GM20000 (cell line): ENCODE data around the gene AMOTL2.

Source experiments
- DNase-seq: peaks from one replicate; pipeline ENCODE4 v3.0.0; 2012; ENCODE audit warnings: low spot score
- TF ChIP-seq, protein P1 (sequence below): IDR thresholded peaks from 2 replicates; pipeline ENCODE4 v1.5.1; 2012; ENCODE audit warnings: mild to moderate bottlenecking, control low read depth; ENCODE audit errors: extremely low read depth, missing control alignments

Gene AMOTL2

DNA sequence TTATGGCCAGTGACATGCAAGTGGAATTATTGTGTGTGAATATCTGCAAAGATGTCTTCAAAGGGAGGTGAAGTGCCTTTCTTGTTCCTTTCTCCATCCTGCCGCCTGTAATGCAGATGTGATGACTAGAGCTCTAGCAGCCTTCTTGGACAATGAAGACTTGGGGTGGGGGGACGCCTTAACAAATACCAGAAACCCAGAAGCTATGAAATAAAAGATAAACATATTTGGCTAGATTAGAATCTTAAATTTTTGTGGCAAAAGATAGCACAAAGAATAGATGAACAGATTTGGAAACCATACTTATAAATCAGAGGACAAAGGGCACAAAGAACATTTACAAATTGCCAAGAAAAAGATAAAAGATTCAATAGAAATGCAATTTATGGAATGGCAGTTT is 56.1 kb downstream of the AMOTL2 start:
- TF ChIP-seq, protein P1, sequence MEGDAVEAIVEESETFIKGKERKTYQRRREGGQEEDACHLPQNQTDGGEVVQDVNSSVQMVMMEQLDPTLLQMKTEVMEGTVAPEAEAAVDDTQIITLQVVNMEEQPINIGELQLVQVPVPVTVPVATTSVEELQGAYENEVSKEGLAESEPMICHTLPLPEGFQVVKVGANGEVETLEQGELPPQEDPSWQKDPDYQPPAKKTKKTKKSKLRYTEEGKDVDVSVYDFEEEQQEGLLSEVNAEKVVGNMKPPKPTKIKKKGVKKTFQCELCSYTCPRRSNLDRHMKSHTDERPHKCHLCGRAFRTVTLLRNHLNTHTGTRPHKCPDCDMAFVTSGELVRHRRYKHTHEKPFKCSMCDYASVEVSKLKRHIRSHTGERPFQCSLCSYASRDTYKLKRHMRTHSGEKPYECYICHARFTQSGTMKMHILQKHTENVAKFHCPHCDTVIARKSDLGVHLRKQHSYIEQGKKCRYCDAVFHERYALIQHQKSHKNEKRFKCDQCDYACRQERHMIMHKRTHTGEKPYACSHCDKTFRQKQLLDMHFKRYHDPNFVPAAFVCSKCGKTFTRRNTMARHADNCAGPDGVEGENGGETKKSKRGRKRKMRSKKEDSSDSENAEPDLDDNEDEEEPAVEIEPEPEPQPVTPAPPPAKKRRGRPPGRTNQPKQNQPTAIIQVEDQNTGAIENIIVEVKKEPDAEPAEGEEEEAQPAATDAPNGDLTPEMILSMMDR: no peak
- no peak for DNase-seq

DNA sequence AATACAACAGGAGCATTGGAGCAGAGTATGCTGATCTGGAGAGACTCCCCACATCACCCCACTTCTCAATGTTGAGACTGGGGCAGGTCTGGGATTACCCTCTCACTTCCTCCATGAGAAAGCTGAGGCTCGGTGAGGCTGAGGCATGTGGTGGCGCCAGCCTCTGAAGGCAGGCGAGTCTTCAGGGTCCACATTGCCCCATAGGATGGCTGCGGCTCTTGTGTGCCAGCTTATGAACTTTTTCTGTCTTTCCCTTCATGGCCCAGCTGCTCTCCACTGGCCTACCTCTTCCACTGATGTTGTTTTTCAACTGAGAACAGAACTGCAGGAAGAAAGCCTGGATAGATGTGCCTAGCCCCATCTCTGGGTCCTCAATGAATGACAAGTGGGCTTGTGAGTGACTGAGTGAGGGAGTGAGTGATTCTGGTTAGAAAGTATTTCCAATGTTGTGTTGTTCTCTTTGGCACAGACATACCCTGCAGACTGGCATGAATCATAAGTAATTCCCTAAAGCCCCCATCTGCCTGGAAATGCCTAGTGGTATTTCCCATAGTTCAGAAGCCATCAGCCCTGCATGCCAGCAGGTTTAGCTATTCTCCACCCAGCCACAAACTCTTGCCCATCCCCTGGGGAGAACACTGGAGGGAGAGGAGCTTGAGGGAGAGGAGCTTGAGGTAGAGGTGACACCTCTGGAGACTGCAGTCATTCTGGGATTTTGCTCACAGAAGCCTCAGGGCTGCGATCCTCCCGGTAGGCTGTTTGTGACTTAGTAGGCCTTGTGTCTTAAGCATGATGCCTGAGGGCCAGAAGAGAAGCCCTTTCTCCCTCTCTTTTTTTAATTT is 56.9 kb downstream of the AMOTL2 start:
- TF ChIP-seq, protein P1: no peak

DNA sequence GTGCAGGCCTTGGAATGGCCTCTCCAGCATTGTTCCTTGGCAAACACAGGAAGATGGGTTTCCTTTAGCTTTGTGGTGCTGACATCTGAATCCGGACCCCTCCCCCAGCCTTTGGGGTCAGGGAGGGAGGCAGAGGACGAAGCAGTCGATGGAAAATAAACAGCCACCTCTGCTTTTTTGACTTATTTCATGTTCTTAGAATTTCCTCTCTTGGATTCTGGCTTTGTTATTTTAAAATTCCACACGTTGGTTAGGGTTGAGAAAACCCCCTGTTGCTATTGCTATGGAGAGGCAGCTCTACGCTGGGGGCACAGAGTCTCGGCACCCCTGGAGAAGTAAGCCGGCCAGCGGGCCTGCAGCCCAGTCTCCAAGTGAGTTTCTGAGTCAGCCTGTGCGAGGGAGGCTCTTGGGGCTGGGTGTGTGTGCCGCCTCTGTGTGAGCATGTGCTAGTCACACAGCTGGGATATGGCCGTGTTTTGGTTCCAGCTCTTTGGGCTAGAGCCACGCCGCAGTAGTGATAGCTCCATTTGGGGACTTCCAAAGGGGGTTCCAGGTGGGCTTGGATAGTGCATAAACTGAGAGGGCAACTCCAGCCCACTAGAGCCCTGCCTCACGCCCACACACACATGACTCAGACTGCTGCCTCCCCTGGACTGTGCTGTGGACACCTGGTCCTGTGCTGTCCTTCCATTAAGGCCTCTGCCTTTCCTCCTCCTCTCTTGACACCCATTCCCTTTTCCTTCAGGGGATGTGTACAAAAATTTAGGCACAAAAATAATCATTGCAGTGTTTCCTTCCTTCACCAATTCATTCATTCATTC is 58.8 kb downstream of the AMOTL2 start:
- TF ChIP-seq, protein P1: no peak
- no peak for DNase-seq

More for the DNA sequence above, 56.9 kb downstream of the AMOTL2 start:
- no peak for DNase-seq

DNA sequence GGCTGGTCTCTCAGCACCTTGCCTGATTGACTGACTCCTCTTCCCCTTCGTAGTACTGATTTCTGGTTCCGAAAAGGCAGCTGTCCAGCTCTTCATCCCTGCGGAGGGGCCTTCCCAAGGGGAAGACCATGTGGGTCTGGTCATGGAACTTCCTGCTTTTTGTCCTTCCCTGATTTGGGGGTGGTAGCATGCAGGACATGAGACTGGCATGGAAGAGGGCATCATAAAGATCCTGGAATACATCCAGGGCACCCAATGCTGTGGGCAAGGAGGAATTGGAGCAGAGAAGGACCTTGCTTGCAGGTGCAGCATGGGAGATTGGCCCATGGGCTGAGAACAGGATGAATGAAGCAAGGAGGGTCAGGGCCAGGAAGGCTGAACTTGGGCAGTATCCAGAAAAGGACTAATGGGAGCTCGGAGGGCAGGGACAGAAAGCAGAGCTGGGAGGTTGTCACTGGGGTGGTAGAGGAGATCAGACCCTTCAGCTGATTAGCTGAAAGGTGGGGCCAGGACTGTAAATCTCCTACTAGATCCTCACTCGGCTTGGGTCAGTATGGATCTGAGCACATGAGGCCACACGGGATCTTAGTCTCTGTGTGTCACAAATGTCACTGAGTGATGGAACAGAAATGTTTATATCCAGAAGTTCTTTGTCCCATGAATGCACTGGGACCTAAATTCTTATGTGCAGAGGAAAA is 59.5 kb downstream of the AMOTL2 start:
- DNase-seq: no peak
- TF ChIP-seq, protein P1: no peak

DNA sequence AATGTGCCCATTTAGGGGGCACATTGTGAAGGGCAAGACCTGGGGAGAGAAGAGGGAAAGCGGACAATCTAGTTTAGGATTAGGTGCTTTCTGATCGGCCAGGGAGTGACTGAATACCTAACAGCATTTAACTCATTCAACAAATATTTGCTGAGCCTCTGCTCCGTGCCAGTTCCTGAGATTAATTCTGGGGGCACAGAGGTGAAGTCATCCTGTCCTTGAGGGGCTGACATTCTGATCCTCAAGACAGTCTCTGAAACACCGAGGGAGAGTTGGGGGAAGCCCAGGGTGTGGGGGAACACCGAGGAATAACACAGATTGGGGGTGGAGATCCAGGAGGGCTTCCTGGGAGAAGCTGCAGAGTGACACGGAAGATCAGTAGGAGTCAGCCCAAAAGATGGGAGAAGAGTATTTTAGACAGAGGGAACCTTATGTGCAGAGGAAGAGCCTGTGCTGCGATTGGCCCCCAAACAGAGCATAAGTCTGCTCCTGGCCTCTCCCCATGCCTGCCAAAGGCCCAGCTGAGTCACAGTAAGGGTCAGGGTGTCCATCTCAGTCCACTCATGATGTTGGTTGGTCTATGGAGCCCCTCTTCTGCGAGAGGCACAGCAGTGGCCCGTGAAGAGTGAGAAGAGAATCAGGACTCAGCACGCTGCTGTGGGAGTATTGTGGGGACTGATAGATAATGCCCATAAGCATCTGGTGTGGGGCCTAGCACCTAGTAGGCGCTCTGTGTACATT is 60.2 kb downstream of the AMOTL2 start:
- TF ChIP-seq, protein P1: no peak
- no peak for DNase-seq

DNA sequence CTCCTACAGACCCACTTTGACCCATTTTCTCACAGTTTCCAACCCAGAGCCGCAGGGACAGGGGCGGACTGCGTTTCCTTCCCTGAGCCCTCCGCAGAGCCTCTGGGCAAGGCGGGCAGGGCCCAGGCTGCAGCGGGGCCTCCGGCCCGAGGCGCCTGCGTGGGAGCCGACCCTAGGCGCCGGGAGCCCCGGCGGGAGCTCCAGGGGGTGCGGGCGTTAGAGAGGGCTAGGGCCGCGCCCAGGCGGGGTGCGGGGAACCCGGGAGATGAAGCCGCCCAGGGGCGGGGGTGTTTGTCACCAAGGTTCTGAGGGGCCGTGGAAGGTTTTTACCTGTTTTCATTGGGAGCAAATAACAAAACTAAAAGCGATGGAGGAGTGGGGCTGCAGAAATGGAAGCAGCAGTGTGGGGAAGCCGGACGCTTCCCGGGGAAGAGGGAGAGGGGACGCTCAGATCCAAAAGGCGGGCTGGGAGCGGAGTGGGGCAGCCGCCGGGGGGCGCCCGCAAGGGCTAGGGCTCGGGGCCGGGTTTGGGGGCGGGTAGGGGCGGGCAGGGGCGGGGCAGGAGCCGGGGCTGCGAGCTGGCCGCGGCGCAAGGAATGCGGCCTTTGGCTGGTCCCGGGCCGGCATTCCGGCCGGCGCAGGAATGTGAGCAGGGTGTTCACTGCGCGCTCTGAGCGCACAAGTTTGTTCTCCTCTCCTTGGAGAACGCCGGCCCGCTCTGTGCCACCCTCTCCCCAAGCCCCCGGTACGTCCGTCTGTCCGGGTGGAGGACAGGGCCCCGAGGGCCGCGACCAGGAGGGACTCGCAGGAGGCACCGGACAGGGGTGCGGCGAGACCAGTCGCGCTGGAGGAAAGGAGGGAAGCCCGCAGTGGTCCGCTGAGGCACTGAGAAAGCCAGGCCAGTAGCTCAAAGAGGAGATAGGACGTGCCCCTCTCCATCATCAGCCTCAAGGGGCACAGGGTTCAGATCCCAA is 61.1 kb downstream of the AMOTL2 start:
- DNase-seq: no peak
- TF ChIP-seq, protein P1: no peak
